OCI-LY7 (cell line): ENCODE data around the gene FZD1.

ENCODE experiments used
- CTCF ChIP-seq: fragments of 200-600 bp; sonication (generic); conservative IDR thresholded peaks from 2 replicates; pipeline ENCODE4 v1.5.1; 2014; ENCODE audit warnings: mild to moderate bottlenecking, antibody characterized with exemption, low read length, moderate library complexity, mixed read lengths
- EZH2phosphoT487 ChIP-seq: fragments of 200-600 bp; sonication (generic); IDR thresholded peaks from 2 replicates; pipeline ENCODE4 v1.6.1; 2018; ENCODE audit warnings: low read depth, borderline replicate concordance, mild to moderate bottlenecking, mixed run types, antibody characterized with exemption, low read length, moderate library complexity, mixed read lengths

GRCh38 chr7:91297939-91298338, 33.7 kb downstream of the FZD1 start:
- TF ChIP-seq CTCF (no peak), EZH2phosphoT487 (no peak)
